SU-DHL-6 (cell line): Measurements from ENCODE around the gene NFIA.
"Not testable (repeated sequence)": the region's sequence is repeated elsewhere in the genome, so short reads cannot be mapped to it uniquely, and the experiment has no call there.

ENCODE experiments used
- CTCF ChIP-seq: fragments of 200-600 bp; sonication (generic); IDR thresholded peaks from one replicate; pipeline ENCODE4 v1.5.1; 2017; ENCODE audit warnings: antibody characterized with exemption, mild to moderate bottlenecking, low read length, moderate library complexity; ENCODE audit not compliant: insufficient read depth, poor library complexity, severe bottlenecking
- EZH2phosphoT487 ChIP-seq: fragments of 200-600 bp; sonication (generic), shearing (Covaris generic); conservative IDR thresholded peaks from 2 replicates; pipeline ENCODE4 v1.6.1; 2018; ENCODE audit warnings: mild to moderate bottlenecking, antibody characterized with exemption, low read length, moderate library complexity, mixed read lengths

GRCh38 chr1:61075833-61076232 lies 6.5 kb upstream of the NFIA start:
- not testable (repeated sequence) for TF ChIP-seq CTCF, EZH2phosphoT487
